GM12872 (cell line): ENCODE measurements around the gene PCLO.

Experiments
- CTCF ChIP-seq: IDR thresholded peaks from 3 replicates; pipeline ENCODE4 v1.5.1; 2011; ENCODE audit warnings: low read depth, mild to moderate bottlenecking, low read length, moderate library complexity; ENCODE audit not compliant: insufficient read depth

PCLO gene

GRCh38 chr7:83109352-83109751 lies 53.3 kb downstream of the PCLO start:
- TF ChIP-seq CTCF, result no peak

DNA sequence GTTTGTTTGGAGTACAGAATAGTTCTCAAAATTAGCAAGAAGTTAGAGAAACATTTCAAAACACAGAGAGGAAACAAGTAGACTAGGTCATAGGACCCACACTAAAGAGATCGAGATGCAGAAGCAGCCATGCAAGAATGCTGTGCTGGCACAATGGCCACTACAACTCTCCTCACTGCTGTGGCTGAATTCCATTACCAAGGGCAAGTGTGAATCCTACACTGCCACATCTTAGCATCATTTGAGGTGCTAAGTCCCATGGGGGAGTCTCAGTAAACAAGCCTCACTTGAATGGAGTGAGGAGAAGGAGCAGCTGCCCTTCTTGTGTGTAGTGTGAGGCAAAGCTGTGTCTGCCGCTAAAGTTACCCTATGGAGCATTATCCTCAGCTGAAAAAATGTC lies 56.7 kb downstream of the PCLO start:
- no peak for TF ChIP-seq CTCF

DNA sequence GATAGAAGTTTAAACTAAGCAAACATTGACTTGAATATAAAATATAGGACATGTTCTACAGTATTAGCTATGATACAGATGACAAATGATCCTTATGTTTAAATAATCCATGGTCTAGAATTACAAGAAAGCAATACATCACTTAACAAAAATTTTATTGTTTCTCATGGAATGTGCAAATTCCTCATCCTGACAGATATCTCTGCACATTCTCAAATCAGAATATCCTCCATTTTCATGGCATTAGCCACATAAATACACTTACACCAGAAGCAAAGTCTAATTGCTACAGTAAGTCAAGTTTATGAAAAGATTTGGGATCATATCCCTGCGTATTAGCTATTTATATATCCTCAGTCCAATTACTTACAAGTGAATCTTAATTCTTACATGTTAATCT lies 57.6 kb downstream of the PCLO start:
- TF ChIP-seq CTCF, result no peak

- TF ChIP-seq CTCF, result no peak
Measured at GRCh38 chr7:83101530-83101929, 61.2 kb downstream of the PCLO start.

DNA sequence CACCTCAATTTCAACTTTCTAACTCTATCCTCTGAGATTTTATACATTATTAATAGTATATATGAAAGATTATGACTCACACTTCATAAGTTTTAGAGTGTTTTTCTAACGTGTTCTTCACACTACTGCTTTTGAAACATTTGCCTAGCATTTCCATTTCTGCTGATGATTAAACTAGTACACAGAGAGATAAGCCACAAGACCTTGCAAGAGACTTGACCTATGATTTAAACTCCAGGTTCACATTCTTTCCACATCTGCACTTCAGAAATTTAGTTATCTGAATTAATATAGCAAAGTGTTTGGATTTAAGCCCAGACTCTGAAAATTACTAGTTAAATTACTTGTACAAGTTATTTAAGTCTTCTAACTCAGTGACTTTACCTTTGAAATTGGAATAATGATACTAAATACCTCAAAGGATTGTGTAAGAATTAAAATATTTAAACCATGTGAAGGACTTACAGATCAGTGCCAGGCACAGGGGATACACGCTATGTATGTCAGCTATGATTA lies 66.6 kb downstream of the PCLO start:
- TF ChIP-seq CTCF, result no peak

DNA sequence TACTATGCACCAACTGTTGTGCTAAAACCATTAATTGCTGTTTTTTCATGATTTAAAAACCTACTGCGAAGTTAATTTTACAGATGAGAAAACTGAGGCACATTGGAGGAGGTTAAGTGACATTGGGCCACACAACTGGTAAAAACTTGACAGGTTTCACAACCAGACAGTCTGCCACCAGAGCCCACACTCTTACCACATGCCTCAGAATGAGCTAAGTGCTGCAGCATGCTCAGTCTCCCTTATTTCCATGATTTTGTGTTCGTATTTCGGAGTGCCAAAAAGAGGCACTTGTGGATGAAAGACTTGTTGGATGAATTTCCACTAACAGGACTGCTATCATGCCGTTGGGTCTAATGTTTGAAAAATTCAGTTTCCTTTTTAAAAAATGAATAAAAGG lies 77.4 kb downstream of the PCLO start:
- no peak for TF ChIP-seq CTCF

DNA sequence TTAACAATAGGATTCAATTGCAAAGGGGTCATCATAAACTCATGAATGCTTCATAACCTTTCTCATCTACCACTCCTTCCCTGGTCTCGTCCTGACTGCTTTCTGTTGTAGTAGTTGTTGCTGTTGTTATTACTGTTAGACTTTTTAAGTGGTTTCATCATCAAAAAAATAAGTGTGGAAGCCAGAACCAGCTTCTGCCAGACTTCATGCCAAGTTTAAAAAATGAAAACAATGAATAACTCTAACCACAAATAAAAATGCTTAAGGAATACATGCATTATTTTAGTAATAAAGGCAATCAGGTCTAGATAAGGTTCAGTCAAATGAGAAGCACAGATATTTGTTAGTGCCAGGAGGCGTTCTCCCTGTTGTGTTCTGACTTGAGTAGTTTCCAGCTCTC lies 85.4 kb downstream of the PCLO start:
- TF ChIP-seq CTCF, result no peak
